ENCODE data around the gene CD63. TPM values are rescaled to one million over a fixed set of nuclear protein-coding genes. Genes with fewer than 3 reads are reported as not detected.
A peak's percentile ranks its signal among the peaks of the same experiment; 100 is the strongest.

CD63 gene
- total and polyA plus RNA-seq, 2 of the 4 experiments (the other 2 are of a cell fraction): 995 to 1,398 TPM

DNA sequence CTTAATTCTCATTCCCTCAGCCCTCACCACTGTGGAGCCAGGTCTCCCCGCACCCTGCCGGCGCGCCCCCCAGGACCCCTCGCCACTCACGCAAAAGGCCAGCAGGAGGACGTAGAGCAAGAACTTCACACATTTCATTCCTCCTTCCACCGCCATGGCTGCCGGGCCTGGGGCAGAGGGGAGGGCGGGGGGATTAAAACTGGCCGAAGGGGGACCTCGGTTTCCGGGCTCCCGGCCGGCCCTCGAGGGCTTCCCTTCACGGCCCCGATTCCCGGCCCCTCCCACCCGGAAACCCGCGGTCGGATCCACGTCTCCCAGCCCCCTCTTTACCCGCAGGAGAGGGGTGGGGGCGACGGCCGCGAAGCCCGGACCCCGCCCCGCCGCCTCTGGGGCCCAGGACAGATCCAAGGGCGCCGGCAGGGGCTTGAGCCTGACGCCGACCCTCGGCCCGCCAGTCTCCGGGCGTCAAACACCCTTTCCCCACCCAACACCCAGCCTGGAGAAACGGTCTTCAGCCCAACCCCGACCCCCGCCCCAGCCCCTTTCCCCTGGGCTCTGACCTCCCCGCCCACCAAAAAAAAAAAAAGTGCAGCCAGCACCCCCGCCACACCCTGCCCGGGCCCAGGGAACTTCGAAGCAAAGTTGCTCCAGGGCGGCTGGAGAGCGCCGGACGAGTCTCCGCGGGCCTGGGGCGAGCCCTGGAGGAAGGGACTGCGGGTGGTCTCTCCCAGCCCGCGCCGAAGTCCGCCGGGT is 447 bp downstream of the CD63 start (continued):
- TF ChIP-seq CTCF (conservative IDR thresholded peaks at IDR 0.05; ENCODE audit: low read depth, low read length): no peak
- peak; percentile 47; the same call in 1 of the 2 replicates for TF ChIP-seq POLR2A (IDR thresholded peaks at IDR 0.05; ENCODE audit: low read depth, low read length)

GRCh38 chr12:55727643-55728185 is 1.1 kb downstream of the CD63 start:
- no peaks in the 10 kb centered on the region for H3K9me3 ChIP-seq (ENCODE audit: control insufficient read depth, insufficient read depth, low read length)
- H3K9ac ChIP-seq (ENCODE audit: low read depth, low read length): peak overlapping the region; percentile 94
- peaks cover 44% of the 10 kb centered on the region for H3K36me3 ChIP-seq (ENCODE audit: control insufficient read depth, insufficient read depth, low read length)
- H3K4me2 ChIP-seq (ENCODE audit: low read depth, low read length): peak overlapping the region; percentile 94
- H2AFZ ChIP-seq (replicated peaks; ENCODE audit: low read length, poor library complexity): peak overlapping the region; percentile 24
- H2BK15ac ChIP-seq (ENCODE audit: low read depth, low read length): no peak overlapping the region
- peak overlapping the region; percentile 96 for H2AK5ac ChIP-seq (ENCODE audit: low read depth, low read length)
- peaks cover 60% of the 10 kb centered on the region for H4K20me1 ChIP-seq (ENCODE audit: insufficient read depth, low read length)
- in situ Hi-C loops (cut with MboI; ENCODE audit: low sequenced_read_pairs) (no loop called here), intact Hi-C loops (cut with micrococcal nuclease) (no loop called here), dilution Hi-C loops (cut with HindIII; ENCODE audit: low sequenced_read_pairs, unreplicated experiment) (no loop called here)
- H3K27ac ChIP-seq (ENCODE audit: insufficient read depth, low read length): peak overlapping the region; percentile 98
- CTCF ChIA-PET: no interaction called here
- H2AK9ac ChIP-seq (replicated peaks; ENCODE audit: low read depth, low read length, poor library complexity): peak overlapping the region; percentile 92
- peak overlapping the region; percentile 76 for H4K91ac ChIP-seq (ENCODE audit: insufficient read depth, low read depth, low read length)
- H2BK20ac ChIP-seq (ENCODE audit: low read depth, low read length): no peak overlapping the region
- H2BK120ac ChIP-seq (ENCODE audit: low read depth, low read length): peak overlapping the region; percentile 64
- H3K4me1 ChIP-seq (ENCODE audit: control insufficient read depth, insufficient read depth, low read length): peaks cover 8% of the 10 kb centered on the region
- no peaks in the 10 kb centered on the region for H3K9me1 ChIP-seq (ENCODE audit: insufficient read depth, low read length)
- H3K23ac ChIP-seq (ENCODE audit: low read depth, low read length): peak overlapping the region; percentile 40
- H3K56ac ChIP-seq (ENCODE audit: extremely low read depth, insufficient read depth, low read length): peak overlapping the region; percentile 80
- H3K4me3 ChIP-seq (ENCODE audit: insufficient read depth, low read depth, low read length): peak overlapping the region; percentile 90
- peak; percentile 2 for ATAC-seq (ENCODE audit: low read depth)
- POLR2A ChIA-PET (ENCODE audit: unreplicated experiment): no interaction called here
- no TSS peak for BruUV-seq (replicated peaks)
- peak overlapping the region; percentile 59 for H3K4ac ChIP-seq (ENCODE audit: low read depth, low read length)
- peak overlapping the region; percentile 68 for H3K14ac ChIP-seq (replicated peaks; ENCODE audit: low read depth, low read length)
- no peaks in the 10 kb centered on the region for H3K27me3 ChIP-seq (ENCODE audit: control insufficient read depth, insufficient read depth, low read length)
- peak overlapping the region; percentile 2; the same call in 1 of the 2 replicates for H4K5ac ChIP-seq (ENCODE audit: low read depth, low read length)
- H3K79me1 ChIP-seq (ENCODE audit: low read depth in 1 of 2, low read length in 2 of 2): peaks cover 10 to 76% of the 10 kb centered on the region in 2 experiments
- H3K18ac ChIP-seq (ENCODE audit: low read depth, low read length): peak overlapping the region; percentile 50
- H2BK5ac ChIP-seq (ENCODE audit: low read depth, low read length, poor library complexity, severe bottlenecking): peak overlapping the region; percentile 94
- peak overlapping the region; percentile 22 to 85 for H4K8ac ChIP-seq (ENCODE audit: low read depth in 2 of 2, low read length in 2 of 2)
- DNase-seq: peak; percentile 61
- WGBS, 2 experiments (ENCODE audit: extremely low coverage in 2 of 2, insufficient read length in 1 of 2): no CpG with 5 or more reads among the region's 9 CpGs
- TF ChIP-seq MAFK (IDR thresholded peaks at IDR 0.05; ENCODE audit: low read depth, low read length) (no peak), RCOR1 (IDR thresholded peaks at IDR 0.05; ENCODE audit: insufficient replicate concordance, low read length) (no peak), NFE2L2 (IDR thresholded peaks at IDR 0.05; ENCODE audit: low read depth, low read length) (no peak), POLR2A (IDR thresholded peaks at IDR 0.05; ENCODE audit: low read depth, low read length) (peak; percentile 57), SMC3 (IDR thresholded peaks at IDR 0.05; ENCODE audit: low read depth, low read length) (no peak), CTCF (conservative IDR thresholded peaks at IDR 0.05; ENCODE audit: low read depth, low read length) (no peak), CEBPB (IDR thresholded peaks at IDR 0.05; ENCODE audit: low read depth, low read length) (peak; percentile 46; the same call in 1 of the 2 replicates), BHLHE40 (IDR thresholded peaks at IDR 0.05; ENCODE audit: low read depth, low read length) (peak; percentile 28; the same call in 1 of the 2 replicates)
- TF ChIP-seq, protein P1, sequence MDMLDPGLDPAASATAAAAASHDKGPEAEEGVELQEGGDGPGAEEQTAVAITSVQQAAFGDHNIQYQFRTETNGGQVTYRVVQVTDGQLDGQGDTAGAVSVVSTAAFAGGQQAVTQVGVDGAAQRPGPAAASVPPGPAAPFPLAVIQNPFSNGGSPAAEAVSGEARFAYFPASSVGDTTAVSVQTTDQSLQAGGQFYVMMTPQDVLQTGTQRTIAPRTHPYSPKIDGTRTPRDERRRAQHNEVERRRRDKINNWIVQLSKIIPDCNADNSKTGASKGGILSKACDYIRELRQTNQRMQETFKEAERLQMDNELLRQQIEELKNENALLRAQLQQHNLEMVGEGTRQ (IDR thresholded peaks at IDR 0.05; ENCODE audit: low read depth, low read length): no peak
